ENCODE data around the gene TMEM87A. TPM values are rescaled to one million over a fixed set of nuclear protein-coding genes. Genes with fewer than 3 reads are reported as not detected.

TMEM87A gene
- total and polyA plus RNA-seq, 3 donors from 2014 or later: 64.2 to 92.9 (median 79.5) TPM

DNA sequence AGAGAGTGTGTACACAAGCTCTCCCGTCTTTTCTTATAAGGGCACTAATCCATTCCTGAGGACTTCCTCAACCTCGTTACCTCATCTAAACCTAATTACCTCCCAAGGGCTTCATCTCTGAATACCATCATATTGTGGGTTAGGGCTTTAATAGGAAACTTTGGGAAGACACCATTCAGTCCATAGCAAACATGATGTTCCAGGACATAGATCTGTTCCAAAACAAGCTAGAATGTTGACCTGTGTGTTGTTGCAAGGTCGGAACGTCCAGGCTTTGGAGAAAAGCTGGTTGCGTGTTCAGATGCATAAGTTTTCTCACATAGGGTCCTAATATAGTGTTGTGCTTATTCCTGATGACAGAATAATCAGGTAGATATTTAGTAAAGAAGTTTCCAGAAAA lies 9.7 kb upstream of the TMEM87A start:
- H3K36me3 ChIP-seq (ENCODE audit: low read depth, missing control alignments): no peaks in the 10 kb centered on the region
- DNase-seq: no peak
- H3K4me1 ChIP-seq: no peaks in the 10 kb centered on the region
- H3K4me3 ChIP-seq: no peak overlapping the region
- 48 to 52% methylated on average over 5 of the region's 5 CpGs for WGBS, 2 donors
- intact Hi-C loops (cut with DNase I; ENCODE audit: low total_unique reads): no loop called here
- no peaks in the 10 kb centered on the region for H3K9me3 ChIP-seq
- no peak overlapping the region for H3K27ac ChIP-seq
- H3K27me3 ChIP-seq: no peaks in the 10 kb centered on the region
- TF ChIP-seq, protein P1, sequence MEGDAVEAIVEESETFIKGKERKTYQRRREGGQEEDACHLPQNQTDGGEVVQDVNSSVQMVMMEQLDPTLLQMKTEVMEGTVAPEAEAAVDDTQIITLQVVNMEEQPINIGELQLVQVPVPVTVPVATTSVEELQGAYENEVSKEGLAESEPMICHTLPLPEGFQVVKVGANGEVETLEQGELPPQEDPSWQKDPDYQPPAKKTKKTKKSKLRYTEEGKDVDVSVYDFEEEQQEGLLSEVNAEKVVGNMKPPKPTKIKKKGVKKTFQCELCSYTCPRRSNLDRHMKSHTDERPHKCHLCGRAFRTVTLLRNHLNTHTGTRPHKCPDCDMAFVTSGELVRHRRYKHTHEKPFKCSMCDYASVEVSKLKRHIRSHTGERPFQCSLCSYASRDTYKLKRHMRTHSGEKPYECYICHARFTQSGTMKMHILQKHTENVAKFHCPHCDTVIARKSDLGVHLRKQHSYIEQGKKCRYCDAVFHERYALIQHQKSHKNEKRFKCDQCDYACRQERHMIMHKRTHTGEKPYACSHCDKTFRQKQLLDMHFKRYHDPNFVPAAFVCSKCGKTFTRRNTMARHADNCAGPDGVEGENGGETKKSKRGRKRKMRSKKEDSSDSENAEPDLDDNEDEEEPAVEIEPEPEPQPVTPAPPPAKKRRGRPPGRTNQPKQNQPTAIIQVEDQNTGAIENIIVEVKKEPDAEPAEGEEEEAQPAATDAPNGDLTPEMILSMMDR (IDR thresholded peaks at IDR 0.05): no peak
- no peak for TF ChIP-seq POLR2A (IDR thresholded peaks at IDR 0.05)

DNA sequence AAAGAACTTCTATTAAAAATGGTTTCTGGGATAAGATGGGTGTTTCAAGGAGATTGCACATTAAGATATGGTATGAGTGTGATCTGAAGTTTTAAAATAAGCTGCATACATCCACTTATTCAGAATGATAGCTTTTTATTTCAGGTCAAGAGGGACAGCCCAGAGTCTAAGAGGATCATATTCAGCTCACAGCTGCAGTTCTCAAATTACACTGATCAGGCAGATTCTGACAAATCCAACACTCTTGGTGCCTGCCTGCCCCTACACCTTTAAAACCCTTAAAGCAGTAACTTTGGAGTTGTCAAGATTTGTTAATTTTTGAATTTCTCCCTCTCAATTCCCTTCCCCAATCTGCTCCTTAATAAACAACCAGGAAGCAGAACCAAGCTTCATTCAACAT lies 9.1 kb upstream of the TMEM87A start:
- DNase-seq: no peak
- intact Hi-C loops (cut with DNase I; ENCODE audit: low total_unique reads): no loop called here
- Histone ChIP-seq H3K9me3 (no peaks in the 10 kb centered on the region), H3K27ac (no peak overlapping the region), H3K27me3 (no peaks in the 10 kb centered on the region), H3K36me3 (ENCODE audit: low read depth, missing control alignments) (no peaks in the 10 kb centered on the region), H3K4me3 (no peak overlapping the region), H3K4me1 (no peaks in the 10 kb centered on the region)
- TF ChIP-seq POLR2A (IDR thresholded peaks at IDR 0.05): no peak
- TF ChIP-seq, protein P1 (IDR thresholded peaks at IDR 0.05): no peak

DNA sequence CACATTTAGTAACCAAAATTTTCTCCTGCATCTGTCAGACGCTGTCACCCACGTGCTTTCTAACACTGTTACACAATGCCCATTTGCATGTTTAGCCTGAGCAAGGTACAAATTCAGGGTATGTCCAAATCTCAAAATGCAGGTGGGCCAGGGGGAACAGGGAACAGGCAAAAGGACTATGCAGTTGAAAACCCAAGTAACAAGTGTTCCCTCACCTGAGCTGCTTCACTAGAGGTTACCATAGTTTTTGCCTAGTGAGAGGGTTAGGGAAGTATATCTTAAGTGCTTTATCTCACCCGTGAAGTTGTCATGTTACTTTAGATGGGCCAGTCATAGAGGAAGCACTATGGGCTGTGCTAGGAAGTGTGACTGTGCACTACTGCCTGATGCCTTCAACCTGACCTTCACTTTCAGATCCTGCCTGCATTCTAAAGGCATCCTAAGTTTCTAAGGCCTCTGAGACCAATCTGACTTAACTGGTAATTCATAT lies 6.0 kb upstream of the TMEM87A start:
- TF ChIP-seq, protein P1 (IDR thresholded peaks at IDR 0.05): no peak
- no peak for TF ChIP-seq POLR2A (IDR thresholded peaks at IDR 0.05)
- Histone ChIP-seq H3K27ac (no peak overlapping the region), H3K9me3 (no peaks in the 10 kb centered on the region), H3K36me3 (ENCODE audit: low read depth, missing control alignments) (no peaks in the 10 kb centered on the region), H3K27me3 (no peaks in the 10 kb centered on the region), H3K4me1 (peaks cover 13% of the 10 kb centered on the region), H3K4me3 (no peak overlapping the region)
- WGBS, 2 donors: 60 to 61% methylated on average over 3 of the region's 3 CpGs
- DNase-seq: no peak
- intact Hi-C loops (cut with DNase I; ENCODE audit: low total_unique reads): no loop called here

DNA sequence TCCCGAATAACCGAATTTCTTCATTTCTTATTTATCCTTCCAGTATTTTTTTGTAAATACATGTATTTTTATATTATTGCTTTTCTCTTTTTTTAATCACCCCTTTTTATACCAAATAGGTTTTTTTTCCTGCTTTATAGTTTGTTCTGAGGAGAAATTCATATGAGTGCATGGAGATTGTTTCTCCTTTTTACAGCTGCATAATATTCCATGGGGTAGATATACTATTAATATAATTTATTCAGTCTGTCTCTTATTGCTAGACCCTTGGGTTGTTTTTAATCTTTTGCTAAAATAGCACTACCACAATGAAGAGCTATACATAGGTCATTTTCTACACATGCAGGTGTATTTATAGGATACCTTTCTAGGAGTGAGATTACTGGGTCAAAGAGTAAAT lies 3.5 kb upstream of the TMEM87A start:
- no peak overlapping the region for H3K4me3 ChIP-seq
- 90 to 97% methylated on average over 2 of the region's 2 CpGs for WGBS, 2 donors
- intact Hi-C loops (cut with DNase I; ENCODE audit: low total_unique reads): no loop called here
- H3K9me3 ChIP-seq: no peaks in the 10 kb centered on the region
- TF ChIP-seq POLR2A (IDR thresholded peaks at IDR 0.05): no peak
- TF ChIP-seq, protein P1 (IDR thresholded peaks at IDR 0.05): no peak
- H3K36me3 ChIP-seq (ENCODE audit: low read depth, missing control alignments): no peaks in the 10 kb centered on the region
- no peak overlapping the region for H3K27ac ChIP-seq
- H3K27me3 ChIP-seq: no peaks in the 10 kb centered on the region
- no peak for DNase-seq
- H3K4me1 ChIP-seq: peaks cover 21% of the 10 kb centered on the region

DNA sequence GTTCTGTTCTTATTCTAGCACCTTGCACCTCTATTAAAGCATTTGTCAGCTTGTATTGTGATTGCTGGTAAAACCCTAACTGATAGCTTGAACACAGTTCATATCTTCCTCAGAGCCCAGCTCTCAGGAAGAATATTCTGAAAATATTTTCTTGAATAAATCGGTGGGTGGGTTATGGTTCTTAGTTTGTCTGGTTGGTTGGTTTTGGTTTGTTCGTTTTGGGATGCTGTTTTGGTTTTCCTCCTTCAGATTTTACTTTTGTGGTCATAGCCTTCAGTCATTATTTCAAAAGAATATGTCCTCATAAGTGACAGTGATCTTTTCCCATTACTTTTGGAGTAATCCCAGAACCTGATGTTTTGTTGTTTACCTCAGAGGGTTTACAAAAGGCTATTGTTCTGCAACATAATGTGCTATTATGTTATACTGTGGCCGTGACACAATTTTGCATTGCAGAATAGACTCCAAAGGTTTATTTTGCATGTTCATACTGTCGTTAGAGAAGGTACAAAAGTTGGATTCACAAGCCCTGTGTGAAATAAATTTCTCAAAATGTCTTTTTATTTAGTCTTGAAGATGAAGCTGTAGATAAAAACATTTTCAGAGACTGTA lies 2.7 kb upstream of the TMEM87A start:
- H3K4me3 ChIP-seq: no peak overlapping the region
- no peaks in the 10 kb centered on the region for H3K9me3 ChIP-seq
- WGBS, 2 donors: 53 to 62% methylated on average over 4 of the region's 4 CpGs
- no peak for TF ChIP-seq POLR2A (IDR thresholded peaks at IDR 0.05)
- TF ChIP-seq, protein P1 (IDR thresholded peaks at IDR 0.05): no peak
- DNase-seq: no peak
- H3K27ac ChIP-seq: peak overlapping the region; percentile 96 to 98
- no peaks in the 10 kb centered on the region for H3K27me3 ChIP-seq
- H3K4me1 ChIP-seq: peaks cover 21% of the 10 kb centered on the region
- H3K36me3 ChIP-seq (ENCODE audit: low read depth, missing control alignments): no peaks in the 10 kb centered on the region
- intact Hi-C loops (cut with DNase I; ENCODE audit: low total_unique reads): no loop called here
